H1 (cell line): ENCODE data around the gene ERC1.

Source experiments
- CHD2 ChIP-seq: IDR thresholded peaks from 2 replicates; pipeline ENCODE4 v1.6.1; 2012; ENCODE audit warnings: low read length, improper control_type of control experiment
- CREB1 ChIP-seq: IDR thresholded peaks from 2 replicates; pipeline ENCODE4 v1.6.1; 2012; ENCODE audit warnings: inconsistent platforms
- EP300 ChIP-seq, 2 experiments: IDR thresholded peaks; 1 replicate in 1 of 2; 2 replicates in 1 of 2; pipeline ENCODE4 v1.6.1; 2011 to 2012; ENCODE audit warnings: low read depth in 2 of 2, low read length in 2 of 2, mild to moderate bottlenecking in 2 of 2, borderline replicate concordance in 1 of 2, inconsistent platforms in 1 of 2, moderate library complexity in 1 of 2
- EZH2 ChIP-seq: fragments of 200-600 bp; sonication (generic); IDR thresholded peaks from 2 replicates; pipeline ENCODE4 v1.7.1; 2012; ENCODE audit warnings: low read depth, mild to moderate bottlenecking, moderate library complexity, low read length, inconsistent platforms; ENCODE audit not compliant: severe bottlenecking
- HDAC2 ChIP-seq, 2 experiments: fragments of 300-600 bp in 1 of 2; sonication (generic) in 1 of 2; IDR thresholded peaks; 2 replicates each; pipeline ENCODE4 v1.6.1; 2011 to 2012; ENCODE audit warnings: low read depth in 2 of 2, low read length in 2 of 2, mild to moderate bottlenecking in 2 of 2, moderate library complexity in 2 of 2, borderline replicate concordance in 1 of 2, inconsistent platforms in 1 of 2
- JUND ChIP-seq: IDR thresholded peaks from 2 replicates; pipeline ENCODE4 v1.6.1; 2011; ENCODE audit warnings: mild to moderate bottlenecking, improper control_type of control experiment, low read length
- NRF1 ChIP-seq: IDR thresholded peaks from 2 replicates; pipeline ENCODE4 v1.6.1; 2011; ENCODE audit warnings: mild to moderate bottlenecking, low read depth, low read length, improper control_type of control experiment
- RFX5 ChIP-seq: IDR thresholded peaks from 2 replicates; pipeline ENCODE4 v1.6.1; 2011; ENCODE audit warnings: low read depth, low read length, improper control_type of control experiment, borderline replicate concordance
- SIRT6 ChIP-seq: IDR thresholded peaks from one replicate; pipeline ENCODE4 v1.7.1; 2012; ENCODE audit warnings: low read length, inconsistent platforms
- TAF1 ChIP-seq: IDR thresholded peaks from 2 replicates; pipeline ENCODE4 v1.6.1; 2011; ENCODE audit warnings: mild to moderate bottlenecking, low read depth, low read length
- ZNF274 ChIP-seq: IDR thresholded peaks from 2 replicates; pipeline ENCODE4 v1.7.0; 2012; ENCODE audit warnings: low read length, borderline replicate concordance; ENCODE audit errors: extremely low read depth
- TF ChIP-seq, protein P1 (sequence below), 3 experiments: IDR thresholded peaks; 1 replicate in 2 of 3; 2 replicates in 1 of 3; pipeline versions ENCODE4 v1.5.1 to v1.6.1; 2011; ENCODE audit warnings: low read length in 3 of 3, mild to moderate bottlenecking in 3 of 3, inconsistent platforms in 2 of 3, low read depth in 1 of 3, moderate library complexity in 1 of 3; ENCODE audit not compliant: insufficient read depth in 1 of 3; ENCODE audit errors: control extremely low read depth in 1 of 3
- TF ChIP-seq, protein P2 (sequence below): IDR thresholded peaks from 2 replicates; pipeline ENCODE4 v1.6.1; 2012; ENCODE audit warnings: inconsistent platforms
- TF ChIP-seq, protein P3 (sequence below): IDR thresholded peaks from 2 replicates; pipeline ENCODE4 v1.6.1; 2012; ENCODE audit warnings: low read length, inconsistent platforms

DNA sequence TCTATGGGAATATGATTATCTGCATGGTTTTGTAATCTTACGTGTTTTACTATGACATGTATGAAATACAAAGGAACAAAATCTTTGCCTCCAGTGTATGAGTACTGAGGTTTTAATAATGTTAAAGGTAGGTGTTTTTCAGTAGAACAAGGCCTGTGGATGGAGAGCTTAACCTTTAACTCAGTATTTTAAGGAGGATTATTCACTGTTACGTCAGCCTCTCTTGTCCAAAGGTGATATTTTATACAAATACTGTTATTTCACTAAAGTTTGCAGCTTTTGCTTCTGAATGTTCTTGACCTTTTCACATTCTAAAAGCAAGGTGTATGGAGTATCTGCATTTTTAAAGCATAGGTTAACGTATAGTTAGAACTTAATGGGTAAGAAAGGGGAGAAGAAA is 195.3 kb downstream of the ERC1 start:
- TF ChIP-seq, protein P1, sequence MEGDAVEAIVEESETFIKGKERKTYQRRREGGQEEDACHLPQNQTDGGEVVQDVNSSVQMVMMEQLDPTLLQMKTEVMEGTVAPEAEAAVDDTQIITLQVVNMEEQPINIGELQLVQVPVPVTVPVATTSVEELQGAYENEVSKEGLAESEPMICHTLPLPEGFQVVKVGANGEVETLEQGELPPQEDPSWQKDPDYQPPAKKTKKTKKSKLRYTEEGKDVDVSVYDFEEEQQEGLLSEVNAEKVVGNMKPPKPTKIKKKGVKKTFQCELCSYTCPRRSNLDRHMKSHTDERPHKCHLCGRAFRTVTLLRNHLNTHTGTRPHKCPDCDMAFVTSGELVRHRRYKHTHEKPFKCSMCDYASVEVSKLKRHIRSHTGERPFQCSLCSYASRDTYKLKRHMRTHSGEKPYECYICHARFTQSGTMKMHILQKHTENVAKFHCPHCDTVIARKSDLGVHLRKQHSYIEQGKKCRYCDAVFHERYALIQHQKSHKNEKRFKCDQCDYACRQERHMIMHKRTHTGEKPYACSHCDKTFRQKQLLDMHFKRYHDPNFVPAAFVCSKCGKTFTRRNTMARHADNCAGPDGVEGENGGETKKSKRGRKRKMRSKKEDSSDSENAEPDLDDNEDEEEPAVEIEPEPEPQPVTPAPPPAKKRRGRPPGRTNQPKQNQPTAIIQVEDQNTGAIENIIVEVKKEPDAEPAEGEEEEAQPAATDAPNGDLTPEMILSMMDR (IDR thresholded peaks at IDR 0.05; ENCODE audit: control extremely low read depth in 1 of 3, insufficient read depth in 1 of 3, low read depth in 1 of 3, low read length in 3 of 3): no peak
- TF ChIP-seq CHD2 (no peak), SIRT6 (no peak), EZH2 (no peak), RFX5 (no peak), NRF1 (no peak), ZNF274 (no peak), JUND (no peak), TAF1 (no peak), CREB1 (no peak), HDAC2 (IDR thresholded peaks at IDR 0.05; ENCODE audit: borderline replicate concordance in 1 of 2, low read depth in 2 of 2, low read length in 2 of 2) (no peak), EP300 (IDR thresholded peaks at IDR 0.05; ENCODE audit: borderline replicate concordance in 1 of 2, low read depth in 2 of 2, low read length in 2 of 2) (no peak)
- TF ChIP-seq, protein P2, sequence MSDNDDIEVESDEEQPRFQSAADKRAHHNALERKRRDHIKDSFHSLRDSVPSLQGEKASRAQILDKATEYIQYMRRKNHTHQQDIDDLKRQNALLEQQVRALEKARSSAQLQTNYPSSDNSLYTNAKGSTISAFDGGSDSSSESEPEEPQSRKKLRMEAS: no peak
- TF ChIP-seq, protein P3, sequence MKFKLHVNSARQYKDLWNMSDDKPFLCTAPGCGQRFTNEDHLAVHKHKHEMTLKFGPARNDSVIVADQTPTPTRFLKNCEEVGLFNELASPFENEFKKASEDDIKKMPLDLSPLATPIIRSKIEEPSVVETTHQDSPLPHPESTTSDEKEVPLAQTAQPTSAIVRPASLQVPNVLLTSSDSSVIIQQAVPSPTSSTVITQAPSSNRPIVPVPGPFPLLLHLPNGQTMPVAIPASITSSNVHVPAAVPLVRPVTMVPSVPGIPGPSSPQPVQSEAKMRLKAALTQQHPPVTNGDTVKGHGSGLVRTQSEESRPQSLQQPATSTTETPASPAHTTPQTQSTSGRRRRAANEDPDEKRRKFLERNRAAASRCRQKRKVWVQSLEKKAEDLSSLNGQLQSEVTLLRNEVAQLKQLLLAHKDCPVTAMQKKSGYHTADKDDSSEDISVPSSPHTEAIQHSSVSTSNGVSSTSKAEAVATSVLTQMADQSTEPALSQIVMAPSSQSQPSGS: no peak
